GM23248 (cell line): ENCODE data around the gene URM1. TPM values are rescaled to one million over a fixed set of nuclear protein-coding genes. Genes with fewer than 3 reads are reported as not detected.

Source experiments
- DNase-seq: peaks from one replicate; pipeline ENCODE4 v3.0.0-alpha.2; 2015
- H2AFZ ChIP-seq: fragments of 200-600 bp; sonication (generic); 2 replicates; pipeline ENCODE4 v1.6.1; 2016; ENCODE audit warnings: antibody characterized with exemption
- H3F3A ChIP-seq: fragments of 200-600 bp; sonication (generic); 2 replicates; pipeline ENCODE4 v1.6.1; 2016; ENCODE audit warnings: mild to moderate bottlenecking, antibody characterized with exemption, mixed run types; ENCODE audit not compliant: insufficient read depth
- H3K27ac ChIP-seq: fragments of 200-600 bp; sonication (generic); 2 replicates; pipeline ENCODE4 v1.5.1; 2016; ENCODE audit warnings: mild to moderate bottlenecking
- H3K27me3 ChIP-seq: fragments of 200-600 bp; sonication (generic); replicated peaks from 2 replicates; pipeline ENCODE4 v1.6.1; 2016; ENCODE audit warnings: mild to moderate bottlenecking; ENCODE audit not compliant: insufficient read depth
- H3K36me3 ChIP-seq: fragments of 200-600 bp; sonication (generic); 2 replicates; pipeline ENCODE4 v1.6.1; 2016; ENCODE audit warnings: low read depth, mild to moderate bottlenecking
- H3K4me1 ChIP-seq: fragments of 200-600 bp; sonication (generic); 2 replicates; pipeline ENCODE4 v1.6.1; 2016; ENCODE audit warnings: mild to moderate bottlenecking; ENCODE audit not compliant: insufficient read depth
- H3K4me2 ChIP-seq: fragments of 200-600 bp; sonication (generic); one replicate; pipeline ENCODE4 v1.6.1; 2016; ENCODE audit warnings: mild to moderate bottlenecking; ENCODE audit not compliant: unreplicated experiment
- H3K4me3 ChIP-seq: fragments of 200-600 bp; sonication (generic); 2 replicates; pipeline ENCODE4 v1.5.1; 2016; ENCODE audit warnings: mild to moderate bottlenecking
- H3K79me2 ChIP-seq: fragments of 200-600 bp; sonication (generic); 2 replicates; pipeline ENCODE4 v1.6.1; 2016; ENCODE audit warnings: mild to moderate bottlenecking; ENCODE audit not compliant: insufficient read depth
- H3K9ac ChIP-seq: fragments of 200-600 bp; sonication (generic); 2 replicates; pipeline ENCODE4 v1.6.1; 2016; ENCODE audit warnings: mild to moderate bottlenecking
- H3K9me2 ChIP-seq: fragments of 200-600 bp; sonication (generic); 2 replicates; pipeline ENCODE4 v1.6.1; 2016; ENCODE audit warnings: mixed run types, mild to moderate bottlenecking, moderate library complexity; ENCODE audit not compliant: insufficient read depth
- H3K9me3 ChIP-seq: fragments of 200-600 bp; sonication (generic); one replicate; pipeline ENCODE4 v1.6.1; 2017; ENCODE audit warnings: low read depth
- H4K20me1 ChIP-seq: fragments of 200-600 bp; sonication (generic); 2 replicates; pipeline ENCODE4 v1.6.0; 2016; ENCODE audit not compliant: insufficient read depth
- EZH2 ChIP-seq: fragments of 200-600 bp; sonication (generic); IDR thresholded peaks from 2 replicates; pipeline ENCODE4 v1.6.1; 2018; ENCODE audit warnings: antibody characterized with exemption, mild to moderate bottlenecking; ENCODE audit not compliant: insufficient read depth, poor library complexity, severe bottlenecking
- EZH2phosphoT487 ChIP-seq: fragments of 200-600 bp; sonication (generic); IDR thresholded peaks from 2 replicates; pipeline ENCODE4 v1.6.1; 2018; ENCODE audit warnings: antibody characterized with exemption, moderate library complexity, mild to moderate bottlenecking, low read depth; ENCODE audit not compliant: insufficient read depth
- WGBS, 2 experiments: methylation state at CpG; one replicate each; pipeline ENCODE4 v1.1.6; 2015 to 2017; ENCODE audit warnings: low lambda C conversion rate in 2 of 2, low coverage in 1 of 2; ENCODE audit errors: missing lambda C conversion rate in 2 of 2; 5-methylcytosine and 5-hydroxymethylcytosine counted together
- in situ Hi-C: fragments of 300-500 bp; cut with MboI; formaldehyde crosslinking; loops from 2 replicates; pipeline ENCODE4 v1.15.0; 2020
- polyA plus RNA-seq: library from polyadenylated mRNA; unstranded; fragments of >200 nt; fragmentation: Nextera tagmentation; extraction: Ambion mirVana; gene quantifications from 2 replicates; pipeline ENCODE4 v1.2.1, GENCODE V29; 2016
- total RNA-seq: library from RNA; depleted of rRNA; stranded (reverse); fragments of >200 nt; shearing (Covaris generic); gene quantifications from 2 replicates; pipeline ENCODE4 v1.2.3, GENCODE V29; 2014

Gene URM1
- total and polyA plus RNA-seq, 2 experiments from 2014 or later, result 59.2 to 64.4 TPM

- no peaks in the 10 kb centered on the region for H3K27me3 ChIP-seq
- no peaks in the 10 kb centered on the region for H4K20me1 ChIP-seq
- H3K4me1 ChIP-seq, result peaks cover 13% of the 10 kb centered on the region
- no peak overlapping the region; the same call in 1 of the 2 replicates for H2AFZ ChIP-seq
- H3K4me3 ChIP-seq, result peak overlapping the region; percentile 92
- no peaks in the 10 kb centered on the region for H3K9me2 ChIP-seq
- H3F3A ChIP-seq, result peaks cover 11% of the 10 kb centered on the region; the same call in 1 of the 2 replicates
- H3K9ac ChIP-seq, result peak overlapping the region; percentile 88
- peaks cover 73% of the 10 kb centered on the region for H3K79me2 ChIP-seq
- no peak for TF ChIP-seq EZH2
- no peak for TF ChIP-seq EZH2phosphoT487
- no peaks in the 10 kb centered on the region for H3K9me3 ChIP-seq
- in situ Hi-C loops, result no loop called here
- H3K27ac ChIP-seq, result peak overlapping the region; percentile 89
- peak overlapping the region; percentile 83 for H3K4me2 ChIP-seq
- 87 to 91% methylated on average over 12 of the region's 12 CpGs for WGBS, 2 experiments
- DNase-seq, result no peak
- 0 out of 2 replicates have a peak, but pooled peaks cover 9% of the 10 kb centered on the region for H3K36me3 ChIP-seq
Measured at GRCh38 chr9:128323791-128324190, 47.4 kb upstream of the URM1 start.

- Histone ChIP-seq H3K79me2 (peaks cover 73% of the 10 kb centered on the region), H3K4me3 (no peak overlapping the region), H3K36me3 (0 out of 2 replicates have a peak, but pooled peaks cover 9% of the 10 kb centered on the region), H2AFZ (no peak overlapping the region), H3K9me3 (no peaks in the 10 kb centered on the region), H3K9me2 (no peaks in the 10 kb centered on the region), H3K4me2 (peak overlapping the region; percentile 83), H3K27me3 (no peaks in the 10 kb centered on the region), H3K4me1 (peaks cover 13% of the 10 kb centered on the region), H3K9ac (peak overlapping the region; percentile 88), H4K20me1 (no peaks in the 10 kb centered on the region), H3K27ac (no peak overlapping the region), H3F3A (peaks cover 11% of the 10 kb centered on the region; the same call in 1 of the 2 replicates)
- 100% methylated on average over 1 of the region's 1 CpG for WGBS, 2 experiments
- no peak for DNase-seq
- TF ChIP-seq EZH2phosphoT487, result no peak
- TF ChIP-seq EZH2, result no peak
- in situ Hi-C loops, result no loop called here
Measured at GRCh38 chr9:128324401-128324800, 46.8 kb upstream of the URM1 start.

- Histone ChIP-seq H3K4me1 (peaks cover 13% of the 10 kb centered on the region), H3F3A (peaks cover 11% of the 10 kb centered on the region; the same call in 1 of the 2 replicates), H3K36me3 (0 out of 2 replicates have a peak, but pooled peaks cover 9% of the 10 kb centered on the region), H3K27ac (no peak overlapping the region), H3K4me2 (no peak overlapping the region), H3K9me2 (no peaks in the 10 kb centered on the region), H3K9ac (no peak overlapping the region), H3K27me3 (no peaks in the 10 kb centered on the region), H3K79me2 (peaks cover 64% of the 10 kb centered on the region), H4K20me1 (no peaks in the 10 kb centered on the region), H2AFZ (no peak overlapping the region), H3K9me3 (no peaks in the 10 kb centered on the region), H3K4me3 (no peak overlapping the region)
- TF ChIP-seq EZH2phosphoT487, result no peak
- no peak for TF ChIP-seq EZH2
- 85 to 86% methylated on average over 13 of the region's 13 CpGs for WGBS, 2 experiments
- no peak for DNase-seq
- in situ Hi-C loops, result no loop called here
Measured at GRCh38 chr9:128325629-128326028, 45.5 kb upstream of the URM1 start.

- in situ Hi-C loops, result no loop called here
- Histone ChIP-seq H3K4me1 (no peaks in the 10 kb centered on the region), H3K9me3 (no peaks in the 10 kb centered on the region), H3K4me3 (no peak overlapping the region), H3K79me2 (no peaks in the 10 kb centered on the region), H3F3A (0 out of 2 replicates have a peak, but pooled peaks cover 6% of the 10 kb centered on the region), H2AFZ (no peak overlapping the region), H3K9me2 (no peaks in the 10 kb centered on the region), H3K27ac (no peak overlapping the region), H3K4me2 (no peak overlapping the region), H3K9ac (no peak overlapping the region), H3K36me3 (no peaks in the 10 kb centered on the region), H3K27me3 (no peaks in the 10 kb centered on the region), H4K20me1 (no peaks in the 10 kb centered on the region)
- TF ChIP-seq EZH2 (no peak), EZH2phosphoT487 (no peak)
- DNase-seq, result no peak
- WGBS, 2 experiments, result 85 to 89% methylated on average over 11 of the region's 11 CpGs
Measured at GRCh38 chr9:128333451-128333869, 37.7 kb upstream of the URM1 start.
